KMS-11 (cell line): ENCODE measurements around the gene ARID4A.

Source experiments
- H2AFZ ChIP-seq: fragments of 200-600 bp; sonication (generic); 2 replicates; pipeline ENCODE4 v1.6.1; 2016; ENCODE audit warnings: antibody characterized with exemption, mixed run types, low read depth
- H3K27ac ChIP-seq: fragments of 200-600 bp; sonication (generic); 2 replicates; pipeline ENCODE4 v1.6.1; 2016; ENCODE audit warnings: mild to moderate bottlenecking, mixed run types
- H3K27me3 ChIP-seq: fragments of 200-600 bp; sonication (generic); 2 replicates; pipeline ENCODE4 v1.6.1; 2017; ENCODE audit warnings: mild to moderate bottlenecking, low read depth, mixed run types, moderate library complexity; ENCODE audit not compliant: insufficient read depth
- H3K36me3 ChIP-seq: fragments of 200-600 bp; sonication (generic); 2 replicates; pipeline ENCODE4 v1.6.1; 2017; ENCODE audit warnings: mild to moderate bottlenecking, mixed run types; ENCODE audit not compliant: insufficient read depth
- H3K4me1 ChIP-seq: fragments of 200-600 bp; sonication (generic); 2 replicates; pipeline ENCODE4 v1.6.1; 2016; ENCODE audit warnings: mild to moderate bottlenecking, low read depth, mixed run types; ENCODE audit not compliant: poor library complexity, severe bottlenecking
- H3K4me2 ChIP-seq: fragments of 200-600 bp; sonication (generic); 2 replicates; pipeline ENCODE4 v1.7.0; 2016; ENCODE audit warnings: mild to moderate bottlenecking, mixed run types
- H3K4me3 ChIP-seq: fragments of 200-600 bp; sonication (generic); IDR thresholded peaks from 2 replicates; pipeline ENCODE4 v1.6.1; 2017; ENCODE audit warnings: low read depth, low read length, mixed read lengths; ENCODE audit not compliant: insufficient read depth
- H3K79me2 ChIP-seq: fragments of 200-600 bp; sonication (generic); 2 replicates; pipeline ENCODE4 v1.6.1; 2016; ENCODE audit warnings: low read depth, mixed run types; ENCODE audit not compliant: insufficient read depth
- H3K9ac ChIP-seq: fragments of 200-600 bp; sonication (generic); 2 replicates; pipeline ENCODE4 v1.6.1; 2016; ENCODE audit warnings: mild to moderate bottlenecking, mixed run types
- H4K20me1 ChIP-seq: fragments of 200-600 bp; sonication (generic); 2 replicates; pipeline ENCODE4 v1.6.1; 2016; ENCODE audit warnings: mild to moderate bottlenecking, mixed run types; ENCODE audit not compliant: insufficient read depth
- TF ChIP-seq, protein P1 (sequence below): fragments of 200-600 bp; sonication (generic); conservative IDR thresholded peaks from 2 replicates; pipeline ENCODE4 v1.6.1; 2017; ENCODE audit warnings: low read depth, mild to moderate bottlenecking, antibody characterized with exemption, low read length, moderate library complexity, mixed read lengths

The ARID4A gene

GRCh38 chr14:58364316-58364715 is 66.0 kb downstream of the ARID4A start:
- Histone ChIP-seq H3K79me2 (no peaks in the 10 kb centered on the region), H3K36me3 (no peaks in the 10 kb centered on the region)
- TF ChIP-seq, protein P1, sequence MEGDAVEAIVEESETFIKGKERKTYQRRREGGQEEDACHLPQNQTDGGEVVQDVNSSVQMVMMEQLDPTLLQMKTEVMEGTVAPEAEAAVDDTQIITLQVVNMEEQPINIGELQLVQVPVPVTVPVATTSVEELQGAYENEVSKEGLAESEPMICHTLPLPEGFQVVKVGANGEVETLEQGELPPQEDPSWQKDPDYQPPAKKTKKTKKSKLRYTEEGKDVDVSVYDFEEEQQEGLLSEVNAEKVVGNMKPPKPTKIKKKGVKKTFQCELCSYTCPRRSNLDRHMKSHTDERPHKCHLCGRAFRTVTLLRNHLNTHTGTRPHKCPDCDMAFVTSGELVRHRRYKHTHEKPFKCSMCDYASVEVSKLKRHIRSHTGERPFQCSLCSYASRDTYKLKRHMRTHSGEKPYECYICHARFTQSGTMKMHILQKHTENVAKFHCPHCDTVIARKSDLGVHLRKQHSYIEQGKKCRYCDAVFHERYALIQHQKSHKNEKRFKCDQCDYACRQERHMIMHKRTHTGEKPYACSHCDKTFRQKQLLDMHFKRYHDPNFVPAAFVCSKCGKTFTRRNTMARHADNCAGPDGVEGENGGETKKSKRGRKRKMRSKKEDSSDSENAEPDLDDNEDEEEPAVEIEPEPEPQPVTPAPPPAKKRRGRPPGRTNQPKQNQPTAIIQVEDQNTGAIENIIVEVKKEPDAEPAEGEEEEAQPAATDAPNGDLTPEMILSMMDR: no peak

GRCh38 chr14:58367296-58367695 is 68.9 kb downstream of the ARID4A start:
- Histone ChIP-seq H3K4me3 (no peak overlapping the region), H3K79me2 (no peaks in the 10 kb centered on the region), H3K27ac (no peak overlapping the region), H3K36me3 (no peaks in the 10 kb centered on the region), H3K4me1 (no peaks in the 10 kb centered on the region), H3K4me2 (no peak overlapping the region), H2AFZ (no peak overlapping the region), H3K27me3 (no peaks in the 10 kb centered on the region), H3K9ac (no peak overlapping the region), H4K20me1 (no peaks in the 10 kb centered on the region)
- TF ChIP-seq, protein P1: no peak

More at GRCh38 chr14:58364316-58364715, 66.0 kb downstream of the ARID4A start:
- Histone ChIP-seq H3K4me2 (no peak overlapping the region), H3K4me3 (no peak overlapping the region), H4K20me1 (no peaks in the 10 kb centered on the region), H2AFZ (no peak overlapping the region), H3K27ac (no peak overlapping the region), H3K9ac (no peak overlapping the region), H3K4me1 (no peaks in the 10 kb centered on the region), H3K27me3 (no peaks in the 10 kb centered on the region)

DNA sequence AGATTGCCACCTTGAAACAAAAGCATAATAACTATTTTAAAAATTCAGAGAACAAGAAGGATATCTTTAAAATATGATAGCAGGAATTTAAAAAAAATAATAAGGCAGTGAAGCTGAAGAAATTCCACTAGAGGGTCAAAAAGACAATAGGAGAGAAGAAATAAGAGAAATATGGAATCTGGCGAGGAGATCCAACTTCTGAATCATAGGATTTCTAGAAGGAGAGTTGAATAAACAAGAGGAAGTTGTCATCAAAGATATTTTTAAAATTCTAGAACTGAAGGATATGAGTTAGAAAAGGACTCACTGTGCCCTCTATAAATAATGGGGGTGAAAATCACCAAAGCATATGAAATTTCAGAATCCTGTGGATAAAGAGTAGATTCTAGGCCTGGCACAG is 70.6 kb downstream of the ARID4A start:
- Histone ChIP-seq H3K4me1 (no peaks in the 10 kb centered on the region), H3K4me3 (no peak overlapping the region), H2AFZ (no peak overlapping the region), H3K27ac (no peak overlapping the region), H4K20me1 (no peaks in the 10 kb centered on the region), H3K27me3 (no peaks in the 10 kb centered on the region), H3K9ac (no peak overlapping the region), H3K36me3 (no peaks in the 10 kb centered on the region), H3K4me2 (no peak overlapping the region), H3K79me2 (no peaks in the 10 kb centered on the region)
- TF ChIP-seq, protein P1: no peak

DNA sequence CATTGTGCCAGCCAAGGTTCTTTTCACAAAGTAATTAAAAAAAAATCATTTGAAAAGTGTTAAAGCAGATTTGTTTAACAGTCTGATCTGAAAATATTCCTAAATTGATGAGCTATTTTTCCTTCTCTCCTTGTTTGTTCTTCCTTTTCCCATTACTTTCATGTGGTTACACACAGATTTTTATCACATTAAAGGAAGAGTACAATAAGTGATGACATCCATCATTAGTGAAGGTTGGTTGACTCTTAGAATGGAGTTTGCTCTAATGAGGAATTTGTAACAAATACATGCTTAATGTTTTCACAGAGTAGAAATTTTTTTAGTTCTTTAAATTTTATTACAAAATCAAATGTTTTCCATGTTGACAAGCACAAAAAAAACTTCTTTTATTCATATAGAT is 78.4 kb downstream of the ARID4A start:
- no peak overlapping the region for H3K27ac ChIP-seq
- no peaks in the 10 kb centered on the region for H3K27me3 ChIP-seq
- no peaks in the 10 kb centered on the region for H4K20me1 ChIP-seq
- no peak overlapping the region for H3K9ac ChIP-seq
- no peak overlapping the region for H2AFZ ChIP-seq
- H3K4me1 ChIP-seq: no peaks in the 10 kb centered on the region
- H3K79me2 ChIP-seq: no peaks in the 10 kb centered on the region
- no peaks in the 10 kb centered on the region for H3K36me3 ChIP-seq
- no peak overlapping the region for H3K4me3 ChIP-seq
- no peak overlapping the region for H3K4me2 ChIP-seq
- TF ChIP-seq, protein P1: no peak
